ENCODE measurements around the gene IFNA2. TPM values are rescaled to one million over a fixed set of nuclear protein-coding genes. Genes with fewer than 3 reads are reported as not detected.
A peak's percentile ranks its signal among the peaks of the same experiment; 100 is the strongest.

IFNA2 gene
- total RNA-seq, 2 donors from 2014 or later, result not detected

GRCh38 chr9:21348430-21348970 is 36.7 kb downstream of the IFNA2 start:
- Histone ChIP-seq H3K27me3 (no peaks in the 10 kb centered on the region), H3K27ac (no peak overlapping the region), H3K9ac (ENCODE audit: low read depth in 2 of 2, low read length in 2 of 2) (no peak overlapping the region), H3K9me3 (no peaks in the 10 kb centered on the region), H3K4me3 (no peak overlapping the region), H3K36me3 (no peaks in the 10 kb centered on the region), H3K4me1 (no peaks in the 10 kb centered on the region)
- no peak for TF ChIP-seq CTCF (IDR thresholded peaks at IDR 0.05)
- intact Hi-C loops (cut with DNase I), result no loop called here
- no peak for DNase-seq

DNA sequence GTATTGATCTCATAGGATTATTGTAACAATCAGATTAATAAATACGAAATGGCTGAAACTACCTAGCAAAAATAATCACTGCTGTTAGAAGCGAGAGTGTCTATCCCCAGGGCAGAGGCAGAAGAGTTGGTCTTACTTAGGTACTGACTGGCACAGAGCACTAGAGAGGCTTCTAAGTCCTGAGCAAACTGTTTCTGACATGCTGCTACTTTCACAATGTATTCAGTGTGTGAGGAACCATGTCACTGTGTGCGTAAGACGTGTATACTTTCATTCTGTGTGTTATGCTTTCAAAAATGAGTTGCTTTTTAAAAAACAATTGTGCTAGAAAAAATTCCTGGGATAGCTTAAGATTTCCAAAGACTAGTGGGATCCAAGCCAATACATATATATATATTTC is 44.5 kb downstream of the IFNA2 start:
- no peak overlapping the region for H3K27ac ChIP-seq
- no peaks in the 10 kb centered on the region for H3K4me1 ChIP-seq
- H3K9ac ChIP-seq (ENCODE audit: low read depth in 2 of 2, low read length in 2 of 2), result no peak overlapping the region
- no peak for DNase-seq
- no peaks in the 10 kb centered on the region for H3K27me3 ChIP-seq
- H3K9me3 ChIP-seq, result no peaks in the 10 kb centered on the region
- no peak overlapping the region for H3K4me3 ChIP-seq
- intact Hi-C loops (cut with DNase I), result no loop called here
- TF ChIP-seq CTCF (IDR thresholded peaks at IDR 0.05), result no peak
- H3K36me3 ChIP-seq, result no peaks in the 10 kb centered on the region

GRCh38 chr9:21336457-21336856 is 48.7 kb downstream of the IFNA2 start:
- H3K4me1 ChIP-seq, result peaks cover 12% of the 10 kb centered on the region
- no peaks in the 10 kb centered on the region for H3K9me3 ChIP-seq
- H3K4me3 ChIP-seq, result no peak overlapping the region
- no peak overlapping the region for H3K27ac ChIP-seq
- no peaks in the 10 kb centered on the region for H3K27me3 ChIP-seq
- DNase-seq, result no peak
- intact Hi-C loops (cut with DNase I), result no loop called here
- H3K36me3 ChIP-seq, result no peaks in the 10 kb centered on the region
- H3K9ac ChIP-seq (ENCODE audit: low read depth in 2 of 2, low read length in 2 of 2), result no peak overlapping the region
- TF ChIP-seq CTCF (IDR thresholded peaks at IDR 0.05), result no peak

DNA sequence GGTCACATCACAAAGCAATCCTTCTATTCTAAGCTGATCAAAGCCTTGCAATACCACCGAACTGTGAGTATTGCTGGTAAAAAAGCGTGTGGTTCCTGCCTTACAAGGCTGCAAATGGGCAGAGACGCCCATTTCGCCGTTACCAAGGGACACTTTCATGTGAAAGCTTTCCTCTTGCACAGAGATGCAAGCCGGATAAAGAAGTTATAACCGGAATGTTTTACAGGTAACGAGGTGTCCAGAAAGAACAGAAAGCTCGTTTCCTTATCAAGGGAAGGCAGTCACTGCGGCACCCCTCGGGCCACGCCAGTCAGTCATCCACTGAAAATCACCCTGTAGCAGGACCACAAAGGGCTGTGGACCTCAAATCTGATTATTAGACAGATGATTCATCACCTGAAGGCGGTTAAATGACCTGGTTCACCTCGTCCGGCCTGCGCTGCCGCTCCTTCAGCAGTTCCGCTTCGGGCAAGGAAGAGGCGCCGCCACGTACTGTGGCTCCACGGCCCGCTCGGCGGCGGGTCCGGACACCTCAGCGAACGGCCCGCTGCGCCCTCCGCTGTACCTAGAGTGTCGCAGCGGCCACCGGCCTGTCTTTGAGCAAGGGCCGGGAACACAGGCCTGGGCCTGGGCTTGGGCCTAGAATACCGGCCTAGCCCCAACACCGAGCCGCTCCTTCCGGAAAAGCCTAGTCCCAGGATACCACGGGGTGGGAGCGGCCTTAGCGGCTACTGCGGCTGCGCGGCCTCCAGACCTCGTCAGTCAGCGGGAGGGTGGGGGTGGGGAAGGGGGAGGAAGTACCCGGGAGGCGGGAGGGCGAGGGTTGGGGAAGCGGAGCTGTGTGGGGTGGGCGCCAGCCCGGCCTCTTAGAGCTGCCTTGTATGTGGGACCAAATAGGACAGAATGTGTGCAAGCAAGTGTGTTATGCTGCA is 50.2 kb downstream of the IFNA2 start, which contains the start of gene KLHL9:
KLHL9 (minus strand) TSS at position 704 of the 932 bp plus-strand sequence; CDS start at position 159, 545 bp downstream.
- peak within 1 kb of the TSS; percentile 92 to 96 for H3K9ac ChIP-seq (ENCODE audit: low read depth in 2 of 2, low read length in 2 of 2)
- TF ChIP-seq CTCF (IDR thresholded peaks at IDR 0.05), result no peak
- H3K36me3 ChIP-seq, result no peaks in the 10 kb centered on the region
- intact Hi-C loops (cut with DNase I), result no loop called here
- DNase-seq, result peak; percentile 94
- peak within 1 kb of the TSS; percentile 88 for H3K4me3 ChIP-seq
- peaks cover 20% of the 10 kb centered on the region for H3K4me1 ChIP-seq
- H3K27ac ChIP-seq, result peak within 1 kb of the TSS; percentile 85
- H3K9me3 ChIP-seq, result no peaks in the 10 kb centered on the region
- no peaks in the 10 kb centered on the region for H3K27me3 ChIP-seq

Other genes starting within 250 kb of the IFNA2 start
- gene IFNW1, start 243.6 kb downstream of the IFNA2 start, total RNA-seq, result not detected
- not detected for gene IFNA21, start 218.7 kb downstream of the IFNA2 start, total RNA-seq
- not detected for gene IFNA4, start 197.8 kb downstream of the IFNA2 start, total RNA-seq
- gene IFNA7, start 183.2 kb downstream of the IFNA2 start, total RNA-seq, result not detected
- gene IFNA10, start 178.3 kb downstream of the IFNA2 start, total RNA-seq, result not detected
- gene IFNA16, start 168.1 kb downstream of the IFNA2 start, total RNA-seq, result not detected
- gene IFNA17, start 157.2 kb downstream of the IFNA2 start, total RNA-seq, result not detected
- not detected for gene IFNA14, start 145.4 kb downstream of the IFNA2 start, total RNA-seq
- not detected for gene IFNA5, start 80.1 kb downstream of the IFNA2 start, total RNA-seq
- gene KLHL9, start 50.0 kb downstream of the IFNA2 start, total RNA-seq, result 10 to 100 TPM; 20.4 to 23.9 TPM
- gene IFNA6, start 34.5 kb downstream of the IFNA2 start, total RNA-seq, result not detected
- gene IFNA13, start 17.3 kb downstream of the IFNA2 start, total RNA-seq, result not detected
- not detected for gene IFNA8, start 23.7 kb upstream of the IFNA2 start, total RNA-seq
- gene IFNA1, start 55.0 kb upstream of the IFNA2 start, total RNA-seq, result not detected
- not detected for gene IFNE, start 96.9 kb upstream of the IFNA2 start, total RNA-seq